KG1 (cell line): ENCODE measurements around the gene C1orf21.

Source experiments
- DNase-seq: peaks from one replicate; lab custom pipeline; 2025; lab: John Stamatoyannopoulos, UW

C1orf21 gene

DNA sequence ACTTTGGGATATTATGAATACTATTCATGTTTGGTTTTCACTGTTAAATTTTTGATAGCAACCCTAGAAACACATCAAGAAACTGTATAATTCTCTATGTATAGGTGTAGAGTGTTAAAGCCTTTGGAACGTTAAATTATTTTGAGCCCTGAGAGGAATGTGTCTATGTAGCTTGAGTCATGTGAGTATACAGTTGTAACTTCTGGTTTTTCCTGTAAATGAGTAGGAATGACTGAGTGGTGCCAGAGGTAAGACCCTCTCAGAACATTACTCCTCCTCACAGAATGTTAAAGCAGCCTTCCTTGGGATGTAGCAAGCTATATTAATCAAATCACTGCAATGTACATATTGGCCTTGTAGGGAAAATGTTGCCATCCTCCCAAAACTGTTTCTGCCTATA is 69.0 kb downstream of the C1orf21 start:
- DNase-seq = no peak

DNA sequence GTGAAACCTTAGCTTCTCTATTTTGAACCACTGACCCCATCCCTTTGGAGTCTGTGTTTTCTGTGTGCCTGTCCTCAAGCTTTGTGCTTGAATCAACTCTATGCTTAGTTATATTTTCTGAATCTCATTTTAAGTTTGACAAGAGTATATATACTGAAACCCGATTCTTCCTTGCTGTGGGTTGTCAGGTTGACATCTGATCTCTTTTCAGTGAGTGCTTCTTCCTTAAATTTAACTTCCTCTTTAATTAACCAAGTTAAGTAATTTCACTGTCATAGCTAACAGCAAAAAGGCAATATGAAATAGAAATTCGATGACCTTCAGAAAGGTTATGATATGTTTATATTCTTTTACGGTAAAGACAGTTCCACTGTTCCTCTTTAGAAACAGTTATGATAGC is 69.4 kb downstream of the C1orf21 start:
- DNase-seq = peak; percentile 23

DNA sequence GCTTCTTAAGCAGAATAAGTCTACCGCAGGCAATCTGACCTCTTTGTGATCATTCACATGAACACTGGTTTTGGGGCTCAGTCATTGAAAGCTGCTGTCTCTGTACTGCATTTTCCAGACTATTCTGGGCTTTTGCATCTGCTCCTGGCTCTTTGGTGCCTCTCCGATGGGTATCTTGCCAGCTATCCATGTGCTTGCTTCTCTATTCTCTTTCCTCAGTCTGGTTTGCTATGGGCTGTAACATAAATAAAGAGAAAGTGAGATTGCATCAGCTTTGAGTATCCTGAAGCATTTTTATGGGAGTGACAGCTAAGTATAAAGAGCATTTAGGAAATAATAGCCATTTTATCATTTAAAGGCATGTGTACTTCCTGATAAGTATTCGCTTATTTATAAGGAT is 70.7 kb downstream of the C1orf21 start:
- no peak for DNase-seq

DNA sequence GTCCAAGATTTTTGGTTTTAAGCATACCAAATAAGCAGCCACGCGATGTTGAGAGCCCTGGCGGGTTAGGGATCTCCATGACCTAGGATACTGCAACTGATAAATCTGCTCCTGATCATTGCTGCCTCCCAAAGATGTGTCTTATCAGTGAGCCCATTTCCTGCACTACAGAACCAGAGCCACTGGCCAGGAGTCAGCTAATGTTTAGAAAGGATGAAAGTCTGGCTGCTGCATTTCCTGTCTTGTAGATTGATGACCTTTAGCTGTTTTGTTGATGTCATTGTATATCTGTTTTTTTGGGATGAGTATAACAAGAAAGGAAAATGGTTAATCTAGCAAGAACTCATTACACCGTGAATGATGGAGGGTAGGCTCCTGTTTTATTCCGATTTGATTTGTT is 74.5 kb downstream of the C1orf21 start:
- no peak for DNase-seq

DNA sequence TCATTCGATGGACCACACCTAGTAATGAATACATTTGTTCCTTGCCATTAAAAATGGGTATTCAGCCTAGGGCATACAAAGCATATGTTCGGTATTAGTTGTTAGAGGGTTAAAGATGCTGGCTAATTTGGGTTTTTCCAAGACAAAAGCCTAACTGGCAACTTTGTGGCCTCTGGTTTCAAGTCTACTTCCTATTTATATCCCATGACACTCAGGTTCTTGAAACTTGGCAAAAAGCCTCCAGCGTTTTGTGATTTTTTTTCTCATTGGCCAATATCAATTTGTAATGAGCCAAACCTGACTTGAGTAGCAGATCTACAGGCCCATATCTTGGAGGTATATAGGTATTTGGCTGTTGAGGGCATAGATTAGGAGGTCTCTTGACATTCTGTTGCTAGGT is 75.3 kb downstream of the C1orf21 start:
- no peak for DNase-seq

DNA sequence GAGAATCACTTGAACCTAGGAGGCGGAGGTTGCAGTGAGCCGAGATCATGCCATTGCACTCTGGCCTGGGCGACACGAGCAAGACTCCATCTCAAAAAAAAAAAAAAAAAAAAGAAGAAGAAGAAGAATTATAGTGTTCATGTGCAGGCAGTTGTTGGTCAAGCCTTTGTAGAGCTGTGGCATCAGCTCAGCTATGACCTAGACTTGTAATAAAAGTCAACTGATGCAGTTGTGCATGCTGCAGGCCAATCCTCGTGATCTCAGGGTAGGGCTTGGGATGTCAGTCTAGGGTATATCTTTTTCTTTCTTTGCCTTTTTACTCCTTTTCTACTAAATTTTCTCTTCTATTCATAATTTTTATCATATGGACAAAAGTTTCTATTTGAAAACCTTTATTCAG is 76.2 kb downstream of the C1orf21 start:
- DNase-seq = no peak

DNA sequence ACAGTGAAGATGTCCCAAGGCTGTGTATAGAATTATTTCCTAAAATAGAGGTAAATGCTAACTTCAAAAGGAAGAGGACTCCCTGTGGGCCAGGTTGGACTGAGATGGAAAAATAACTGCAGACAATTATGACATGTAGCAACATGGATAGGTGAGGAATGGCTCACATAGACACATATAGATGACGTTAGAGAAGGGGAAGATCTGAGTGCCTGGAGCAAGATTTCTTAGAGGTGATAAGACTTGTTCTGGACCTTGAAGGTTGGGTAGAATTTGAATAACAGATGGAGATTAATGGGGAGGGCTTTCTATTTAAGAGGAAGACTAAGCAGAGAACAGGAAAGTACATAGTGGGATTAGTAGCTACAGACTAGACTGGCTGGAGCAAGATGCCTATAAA is 76.9 kb downstream of the C1orf21 start:
- DNase-seq = no peak

DNA sequence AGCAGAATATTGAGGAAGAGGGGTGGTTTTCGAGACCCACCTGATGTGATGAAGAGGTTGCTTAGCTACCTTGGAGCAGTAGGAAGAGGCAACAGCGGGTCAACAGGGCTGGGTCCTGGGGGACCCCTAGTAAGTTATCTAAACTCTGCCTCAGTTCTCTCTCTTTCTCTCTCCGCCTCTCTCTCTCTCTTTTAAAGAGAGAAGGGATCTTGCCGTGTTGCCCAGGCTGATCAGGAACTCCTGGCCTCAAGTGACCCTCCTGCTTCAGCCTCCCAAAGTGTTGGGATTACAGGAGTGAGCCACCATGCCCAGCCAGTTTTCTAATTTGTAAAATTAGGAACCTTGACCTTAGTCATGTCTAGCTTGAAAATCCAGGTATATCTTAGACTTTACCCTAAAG is 77.9 kb downstream of the C1orf21 start:
- DNase-seq = no peak

DNA sequence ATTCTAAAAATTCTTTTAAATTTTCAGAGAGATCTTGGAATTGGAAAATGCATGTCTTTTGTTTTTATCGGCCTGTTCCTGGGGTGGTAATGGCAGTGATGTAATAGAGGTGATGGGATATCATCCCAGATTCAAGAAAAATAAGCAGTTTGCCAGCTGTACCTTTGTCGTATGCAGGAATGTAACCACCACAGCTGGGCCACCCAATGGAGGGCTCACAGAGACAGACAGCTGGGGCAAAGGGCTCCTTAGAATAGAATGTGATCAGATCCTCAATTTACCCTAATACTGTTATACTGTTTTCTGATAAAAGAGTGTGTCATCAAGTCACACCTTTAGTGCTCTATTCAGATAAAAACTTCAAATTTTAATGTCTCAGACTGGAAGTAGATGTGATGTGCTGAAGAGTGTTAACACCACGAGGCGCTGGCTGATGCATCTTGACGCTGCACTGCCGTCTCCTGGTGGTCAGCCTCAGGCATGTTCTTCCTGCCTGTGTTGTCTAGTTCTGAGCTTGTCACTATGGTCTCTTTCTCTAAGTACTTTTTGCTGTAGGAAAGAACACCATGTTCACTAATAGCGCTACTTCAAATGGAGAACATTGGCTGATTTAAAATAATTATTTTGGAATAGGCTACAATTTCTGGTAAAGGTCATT is 78.8 kb downstream of the C1orf21 start:
- DNase-seq = no peak

DNA sequence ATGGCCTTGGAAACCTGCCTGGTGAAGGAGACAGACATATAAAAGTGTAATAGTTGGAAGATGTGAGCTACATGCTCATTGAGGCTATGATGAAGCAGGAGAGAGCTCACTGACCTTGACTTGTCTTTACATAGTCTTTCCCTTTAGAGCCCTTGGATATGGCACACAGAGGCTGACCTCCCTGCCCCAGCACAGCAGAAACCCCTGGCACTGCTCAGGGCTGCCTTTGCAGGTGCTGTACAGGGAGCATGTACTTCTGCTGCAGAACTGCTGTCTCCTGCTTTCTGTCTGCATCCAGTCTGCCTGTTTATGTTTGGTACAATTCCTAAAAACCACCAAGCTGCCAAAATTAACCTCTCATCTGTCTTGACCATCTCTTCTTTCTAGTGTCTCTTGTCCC is 80.5 kb downstream of the C1orf21 start:
- no peak for DNase-seq

DNA sequence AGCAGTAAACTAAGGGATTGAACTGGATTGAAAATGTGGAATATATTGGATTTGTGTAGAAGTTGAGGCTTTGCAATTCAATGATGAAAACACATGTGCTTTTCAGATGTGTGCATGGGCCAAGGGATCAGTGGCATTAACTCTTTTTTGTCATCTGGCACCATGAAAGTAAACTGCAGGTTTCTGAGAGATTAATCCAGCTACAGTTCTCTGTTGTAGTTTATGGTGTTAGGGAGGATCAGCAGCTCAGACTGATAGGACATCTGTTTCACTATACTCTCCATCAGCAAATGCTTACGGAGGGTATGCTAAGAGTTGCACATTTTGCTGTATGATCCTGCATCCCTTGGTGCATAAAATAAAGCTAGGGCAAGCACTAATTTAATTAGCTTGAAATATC is 82.6 kb downstream of the C1orf21 start:
- no peak for DNase-seq

DNA sequence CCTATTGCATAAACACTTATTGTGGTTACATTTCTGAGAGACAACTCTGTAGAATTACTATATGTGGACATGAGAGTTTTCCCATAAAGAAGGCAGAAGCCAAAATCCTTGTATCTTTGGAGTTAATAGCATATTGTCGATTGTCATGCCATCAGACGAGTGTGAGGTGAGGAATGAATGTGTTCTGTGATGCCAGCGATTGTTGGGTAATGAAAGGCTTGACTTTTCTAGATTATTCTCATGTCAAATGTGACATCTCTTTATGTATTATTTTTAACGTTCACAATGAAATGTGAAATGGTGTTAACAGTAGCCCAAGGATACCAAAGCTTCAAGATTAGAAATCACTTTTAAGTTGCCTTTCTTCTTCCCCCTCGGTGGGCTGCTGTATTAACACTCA is 84.9 kb downstream of the C1orf21 start:
- no peak for DNase-seq

DNA sequence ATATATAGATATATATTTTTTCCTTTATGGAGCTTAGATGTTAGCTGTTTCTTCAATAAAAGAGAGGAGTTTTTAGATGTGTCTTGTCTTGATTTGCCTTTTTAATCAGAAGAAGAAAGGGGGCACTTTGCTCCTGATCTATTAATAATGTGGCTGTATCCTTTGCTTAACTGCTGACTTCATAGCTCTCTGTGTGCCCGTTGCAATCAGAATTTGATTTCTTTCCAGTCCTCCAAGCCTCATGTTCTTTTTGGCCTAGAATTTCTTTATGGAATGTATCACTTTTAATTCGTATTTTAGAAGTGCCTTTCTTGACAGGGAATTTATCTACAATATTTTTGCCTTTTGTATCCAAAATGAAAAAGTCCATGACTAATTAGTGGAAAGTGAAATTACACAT is 85.3 kb downstream of the C1orf21 start:
- DNase-seq = no peak

DNA sequence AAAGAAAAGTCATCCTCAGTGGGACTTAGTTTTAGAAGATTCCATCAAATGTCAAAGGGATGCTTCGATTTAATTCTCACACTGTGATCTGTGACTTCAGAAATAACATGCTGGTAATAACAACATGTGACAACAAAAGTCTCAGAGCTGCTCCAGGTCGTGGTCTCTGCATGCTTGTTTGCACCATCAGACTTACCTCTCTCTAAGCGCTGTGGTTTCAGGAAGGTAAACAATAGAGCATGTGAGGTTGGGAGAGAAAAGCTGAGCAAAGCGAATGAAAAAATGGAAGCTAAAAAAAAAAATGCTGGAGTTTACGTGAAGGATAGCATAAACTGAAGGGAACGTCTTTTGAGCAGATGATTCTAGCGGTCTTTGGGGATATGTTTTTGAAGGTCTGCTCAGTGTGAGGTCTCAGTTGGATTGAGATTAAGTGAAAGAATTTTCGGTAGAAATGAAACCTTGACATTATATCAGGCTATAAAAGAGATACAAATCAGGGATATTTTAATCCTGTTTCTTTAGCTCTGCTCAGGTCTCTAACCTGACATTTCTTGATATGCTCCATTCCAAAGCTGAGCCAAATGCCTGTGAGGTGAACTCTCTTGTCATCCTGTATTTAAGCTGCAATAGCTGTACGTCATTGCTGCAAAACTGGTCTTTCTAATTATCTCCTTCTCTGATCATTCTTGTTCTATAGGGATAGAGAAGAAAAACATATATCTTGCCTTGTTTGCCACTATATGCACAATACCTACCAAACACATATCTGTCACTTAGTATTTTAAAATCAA is 86.5 kb downstream of the C1orf21 start:
- DNase-seq = no peak

DNA sequence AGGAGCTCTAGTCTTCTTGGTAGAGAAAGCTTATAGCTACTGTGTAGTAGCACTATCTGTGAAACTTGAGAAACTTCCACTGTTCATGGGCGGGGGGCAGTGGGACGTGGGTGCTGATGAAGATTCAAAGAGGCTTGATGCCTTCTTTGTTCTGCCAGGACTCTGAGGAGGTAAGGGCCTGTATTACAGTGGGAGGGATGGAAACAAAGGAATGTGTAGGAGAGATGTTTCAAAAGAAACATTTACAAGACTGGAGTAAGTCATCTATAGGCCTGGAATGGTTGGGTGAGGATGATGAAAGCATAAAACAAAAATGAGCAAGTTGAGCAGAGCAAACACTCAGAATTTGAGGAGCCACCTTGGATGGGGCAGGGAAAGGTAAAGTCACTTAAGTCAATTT is 89.4 kb downstream of the C1orf21 start:
- no peak for DNase-seq

DNA sequence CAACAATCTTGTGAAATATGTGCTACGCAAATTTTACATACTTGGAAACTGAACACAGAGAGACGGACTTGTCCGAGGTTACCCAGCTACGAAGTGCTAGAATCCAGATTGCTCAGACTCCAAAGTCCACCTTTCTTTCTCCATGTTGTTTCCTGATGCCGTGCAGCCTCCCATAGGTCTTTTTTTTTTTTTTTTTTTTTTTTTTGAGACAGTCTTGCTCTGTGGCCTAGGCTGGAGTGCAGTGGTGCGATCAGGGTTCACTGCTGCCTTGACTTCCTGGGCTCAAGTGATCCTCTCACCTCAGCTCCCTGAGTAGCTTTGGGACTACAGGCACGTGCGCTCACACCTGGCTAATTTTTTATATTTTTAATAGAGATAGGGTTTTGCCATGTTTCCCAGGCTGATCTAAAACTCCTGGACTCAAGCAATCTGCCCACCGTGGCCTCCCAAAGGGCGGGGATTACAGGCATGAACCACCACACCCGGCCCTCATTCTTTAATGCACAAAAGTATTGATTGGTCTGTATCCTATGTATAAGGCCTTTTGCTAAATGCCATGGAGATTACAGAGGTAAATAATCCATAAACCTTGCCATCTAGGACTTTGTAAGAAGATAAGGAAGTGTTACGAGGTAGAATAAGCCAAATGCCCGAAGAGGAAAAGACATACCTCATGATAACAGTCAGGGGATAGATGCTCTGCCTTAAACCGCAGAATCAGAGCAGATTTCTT is 92.8 kb downstream of the C1orf21 start:
- DNase-seq = no peak

DNA sequence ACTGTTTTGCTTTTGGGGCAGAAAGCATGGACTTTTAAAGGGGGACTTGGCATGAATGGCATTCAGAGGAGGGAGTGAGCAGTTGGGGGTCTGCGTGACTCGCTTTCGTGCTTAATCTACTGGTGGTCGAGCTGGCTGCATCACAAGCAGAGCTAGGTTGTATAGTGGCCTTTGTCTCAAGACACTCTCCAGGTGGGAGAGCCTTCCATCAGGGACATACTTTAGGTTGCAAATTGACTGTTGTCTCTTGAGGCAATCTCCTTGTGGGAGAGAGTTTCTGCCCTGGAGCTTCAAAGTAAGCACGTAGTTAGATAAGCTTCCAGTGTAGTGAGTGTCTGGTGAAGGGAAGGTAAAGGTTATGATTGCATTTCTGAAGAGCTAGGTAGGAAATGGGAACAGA is 93.9 kb downstream of the C1orf21 start:
- DNase-seq = no peak

DNA sequence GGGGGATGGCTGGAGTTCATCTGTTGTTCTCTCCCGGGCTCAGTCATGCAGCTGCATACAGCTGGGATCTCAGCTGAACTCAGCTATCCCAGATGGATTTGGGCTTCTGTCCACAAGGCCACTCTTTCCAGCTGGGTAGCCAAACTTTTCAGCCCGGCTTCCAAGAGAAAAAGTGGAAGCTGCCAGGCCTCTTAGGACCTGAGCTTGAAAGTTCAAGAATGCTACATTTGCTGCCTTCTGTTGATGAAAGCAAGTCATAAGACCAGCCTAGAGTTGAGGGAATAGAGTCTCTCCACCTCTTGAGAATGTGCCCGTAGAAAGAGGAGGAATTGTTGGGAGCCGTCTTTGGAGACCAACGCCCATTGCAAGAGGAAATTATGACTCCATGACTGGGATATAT is 95.3 kb downstream of the C1orf21 start:
- DNase-seq = no peak

DNA sequence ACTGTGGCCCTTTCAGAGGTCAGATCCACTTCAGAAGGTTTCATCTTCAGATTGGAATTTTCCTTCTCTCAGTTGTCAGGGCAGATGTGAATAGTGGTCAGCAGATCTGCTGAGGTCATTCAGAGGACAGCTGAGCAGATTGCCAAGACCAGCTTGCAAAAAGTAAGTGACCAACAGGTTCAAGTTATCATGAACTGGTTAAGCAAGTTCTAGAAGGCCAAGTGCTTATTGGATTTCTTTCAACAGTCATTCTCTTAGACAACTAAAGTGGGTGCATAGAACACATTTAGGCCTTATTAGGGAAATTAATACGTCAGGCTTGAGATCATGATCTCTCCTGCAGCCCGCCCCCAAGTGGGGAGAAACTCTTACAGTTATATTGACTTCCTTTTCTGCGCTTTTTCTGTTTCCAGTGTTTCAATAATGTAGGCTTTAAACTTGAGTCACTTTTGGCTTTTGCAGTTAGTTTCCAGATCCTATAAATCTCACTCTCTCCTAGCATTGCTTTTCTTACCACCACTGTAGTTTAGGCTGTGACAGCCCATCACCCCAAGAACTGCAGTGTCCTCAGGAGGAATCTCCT is 96.4 kb downstream of the C1orf21 start:
- DNase-seq = peak; percentile 17

DNA sequence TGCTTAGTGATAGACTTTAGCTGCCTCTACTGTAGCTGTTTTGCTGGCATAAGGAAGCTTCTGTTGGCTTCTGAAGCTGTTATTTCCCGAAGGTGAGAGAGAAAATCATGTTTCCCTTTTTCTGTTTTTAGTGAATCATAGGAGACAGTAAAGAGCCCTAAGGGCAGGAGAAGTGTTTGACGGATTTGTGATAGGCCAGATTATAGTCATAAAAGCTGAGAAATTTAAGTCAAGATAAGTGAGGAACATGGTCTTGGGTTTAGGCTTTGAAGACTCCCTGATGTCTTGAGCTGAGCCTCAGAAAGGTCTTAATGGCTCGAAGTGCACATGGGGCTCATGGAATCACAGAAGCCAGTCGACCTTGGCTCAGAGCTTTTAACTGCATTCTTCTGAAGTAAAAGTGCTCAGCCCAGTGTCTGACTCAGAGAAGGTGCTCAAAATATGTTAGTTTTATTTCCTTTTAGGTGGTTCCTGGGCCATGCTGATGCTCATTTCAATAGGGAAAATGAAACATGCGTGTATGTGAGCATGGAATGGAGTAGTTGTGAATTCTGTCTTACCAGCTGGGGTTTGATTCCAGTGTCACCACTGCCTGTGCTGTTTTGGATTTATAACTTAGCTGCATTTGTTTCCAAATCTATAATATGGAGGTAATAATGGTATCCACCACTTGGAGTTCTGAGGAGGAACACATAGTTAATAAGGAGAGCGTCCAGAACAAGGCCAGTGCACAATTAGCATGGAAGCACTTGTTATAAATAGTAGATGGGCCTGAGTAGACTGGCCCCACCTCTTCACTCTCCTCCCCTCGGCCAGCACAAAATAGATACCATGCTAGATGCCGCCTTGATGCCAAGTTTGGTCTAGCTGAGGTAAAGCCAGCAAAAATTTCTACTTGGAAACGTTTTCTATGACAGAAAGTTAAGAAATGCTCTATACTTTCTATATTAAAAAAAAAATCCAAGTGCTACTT is 99.2 kb downstream of the C1orf21 start:
- DNase-seq = no peak

DNA sequence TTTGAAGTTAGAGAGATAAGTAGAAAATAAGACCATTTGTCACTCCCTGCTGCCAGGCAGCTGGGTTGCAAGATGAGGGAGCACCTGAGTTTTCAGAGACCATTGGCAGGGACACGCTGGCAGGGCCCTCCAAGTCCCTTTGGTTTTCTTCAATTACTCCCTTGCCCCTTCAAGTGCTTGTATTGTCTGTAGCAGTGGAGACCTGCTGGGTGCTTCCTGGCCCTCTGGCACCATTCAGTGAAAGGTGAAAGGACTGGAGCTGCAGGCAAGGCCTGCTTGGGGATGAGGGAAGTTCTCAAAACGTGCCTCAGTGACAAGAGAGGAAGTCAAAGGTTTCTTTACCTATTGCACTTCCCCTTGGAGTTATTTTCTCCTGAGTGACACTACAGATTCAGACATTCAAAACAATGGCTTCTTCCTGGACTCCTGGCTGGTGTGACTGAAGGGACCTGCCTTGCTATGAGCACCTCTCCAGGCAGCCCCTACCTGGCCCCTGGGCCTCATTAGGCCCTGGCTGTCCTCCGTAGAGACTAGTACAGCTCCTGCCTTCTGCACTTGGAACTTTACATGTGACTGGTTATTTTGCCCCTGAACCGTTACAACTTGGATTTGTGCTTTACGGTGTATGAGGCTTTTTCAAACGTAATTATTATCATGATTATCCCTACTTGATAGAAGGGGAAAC is 100.1 kb downstream of the C1orf21 start:
- no peak for DNase-seq
